Neural progenitor cell (in vitro differentiated cells): ENCODE data around the gene DOLPP1. TPM values are rescaled to one million over a fixed set of nuclear protein-coding genes. Genes with fewer than 3 reads are reported as not detected.

Experiments used
- DNase-seq: peaks from one replicate; pipeline ENCODE4 v3.0.0-alpha.2; 2016; ENCODE audit warnings: low spot score
- H2AFZ ChIP-seq: fragments of 200-600 bp; sonication (generic); replicated peaks from 2 replicates; pipeline ENCODE4 v1.6.1; 2016; ENCODE audit warnings: antibody characterized with exemption
- H3F3A ChIP-seq: fragments of 200-600 bp; sonication (generic); 2 replicates; pipeline ENCODE4 v1.6.1; 2016; ENCODE audit warnings: antibody characterized with exemption, low read depth
- H3K27ac ChIP-seq: fragments of 200-600 bp; sonication (generic); 2 replicates; pipeline ENCODE4 v1.5.1; 2016; ENCODE audit warnings: mild to moderate bottlenecking
- H3K27me3 ChIP-seq: fragments of 200-600 bp; sonication (generic); 2 replicates; pipeline ENCODE4 v1.6.1; 2016; ENCODE audit warnings: mild to moderate bottlenecking, moderate library complexity
- H3K36me3 ChIP-seq: fragments of 200-600 bp; sonication (generic); 2 replicates; pipeline ENCODE4 v1.5.1; 2016
- H3K4me1 ChIP-seq: fragments of 200-600 bp; sonication (generic); 2 replicates; pipeline ENCODE4 v1.6.1; 2016; ENCODE audit warnings: mixed run types
- H3K4me2 ChIP-seq: fragments of 200-600 bp; sonication (generic); 2 replicates; pipeline ENCODE4 v1.6.1; 2016
- H3K4me3 ChIP-seq: fragments of 200-600 bp; sonication (generic); 2 replicates; pipeline ENCODE4 v1.5.1; 2016
- H3K79me2 ChIP-seq: fragments of 200-600 bp; sonication (generic); 2 replicates; pipeline ENCODE4 v1.6.1; 2016; ENCODE audit warnings: low read depth
- H3K9ac ChIP-seq: fragments of 200-600 bp; sonication (generic); 2 replicates; pipeline ENCODE4 v1.6.1; 2016
- H3K9me3 ChIP-seq: fragments of 200-600 bp; sonication (generic); 2 replicates; pipeline ENCODE4 v1.5.1; 2016; ENCODE audit warnings: low read depth
- H4K20me1 ChIP-seq: fragments of 200-600 bp; sonication (generic); 2 replicates; pipeline ENCODE4 v1.6.1; 2016; ENCODE audit warnings: low read depth
- H3K27ac Mint-ChIP-seq: 3 replicates; pipeline ENCODE4 v1.8.0; 2021; ENCODE audit warnings: mixed read lengths
- H3K27me3 Mint-ChIP-seq: 2 replicates; pipeline ENCODE4 v1.8.0; 2022; ENCODE audit warnings: low read depth, mild to moderate bottlenecking, inconsistent platforms, moderate library complexity, mixed read lengths; ENCODE audit not compliant: insufficient read depth
- H3K36me3 Mint-ChIP-seq: 3 replicates; pipeline ENCODE4 v1.8.0; 2021; ENCODE audit warnings: mixed read lengths
- H3K4me1 Mint-ChIP-seq: 3 replicates; pipeline ENCODE4 v1.8.0; 2021; ENCODE audit warnings: mixed read lengths
- H3K4me3 Mint-ChIP-seq: 3 replicates; pipeline ENCODE4 v1.8.0; 2021; ENCODE audit warnings: mild to moderate bottlenecking, moderate library complexity, mixed read lengths
- H3K9me3 Mint-ChIP-seq: 3 replicates; pipeline ENCODE4 v1.8.0; 2020; ENCODE audit warnings: mixed read lengths
- CTCF ChIP-seq: fragments of 200-600 bp; sonication (generic); IDR thresholded peaks from 2 replicates; pipeline ENCODE4 v1.5.1; 2017; ENCODE audit warnings: antibody characterized with exemption, mild to moderate bottlenecking
- EZH2 ChIP-seq: fragments of 200-600 bp; sonication (generic); IDR thresholded peaks from 2 replicates; pipeline ENCODE4 v1.6.1; 2017; ENCODE audit warnings: antibody characterized with exemption, mild to moderate bottlenecking, moderate library complexity
- EZH2phosphoT487 ChIP-seq: fragments of 200-600 bp; sonication (generic); IDR thresholded peaks from 2 replicates; pipeline ENCODE4 v1.6.1; 2017; ENCODE audit warnings: antibody characterized with exemption
- total RNA-seq: library from RNA; depleted of rRNA; stranded (reverse); fragments of >200 nt; gene quantifications from 2 replicates; pipeline ENCODE4 v1.2.3, GENCODE V29; 2015; ENCODE audit warnings: low replicate concordance

Gene DOLPP1
- total RNA-seq, 1 donor from 2014 or later: 25.1 TPM

GRCh38 chr9:129097671-129098306 is 16.9 kb downstream of the DOLPP1 start:
- no peaks in the 10 kb centered on the region for H3K79me2 ChIP-seq
- Mint-ChIP-seq H3K4me1 (peaks cover 10% of the 10 kb centered on the region), H3K27ac (no peak overlapping the region), H3K9me3 (no peaks in the 10 kb centered on the region), H3K36me3 (peaks cover 4% of the 10 kb centered on the region), H3K4me3 (no peak overlapping the region), H3K27me3 (peaks cover 9% of the 10 kb centered on the region)
- H3K4me3 ChIP-seq: no peak overlapping the region
- H3K9ac ChIP-seq: no peak overlapping the region
- H3K36me3 ChIP-seq: no peaks in the 10 kb centered on the region
- H2AFZ ChIP-seq: no peak overlapping the region
- no peak for DNase-seq
- H3K27ac ChIP-seq: no peak overlapping the region
- no peaks in the 10 kb centered on the region for H3K4me1 ChIP-seq
- no peaks in the 10 kb centered on the region for H3K27me3 ChIP-seq
- TF ChIP-seq EZH2: no peak
- no peak for TF ChIP-seq EZH2phosphoT487
- TF ChIP-seq CTCF: no peak
- H3K9me3 ChIP-seq: no peaks in the 10 kb centered on the region
- H3F3A ChIP-seq: no peaks in the 10 kb centered on the region
- H3K4me2 ChIP-seq: no peak overlapping the region
- H4K20me1 ChIP-seq: no peaks in the 10 kb centered on the region

GRCh38 chr9:129098328-129098727 is 17.4 kb downstream of the DOLPP1 start:
- no peaks in the 10 kb centered on the region for H3F3A ChIP-seq
- peaks cover 10% of the 10 kb centered on the region for H3K4me1 Mint-ChIP-seq
- no peak overlapping the region for H3K4me2 ChIP-seq
- H3K27ac Mint-ChIP-seq: no peak overlapping the region
- no peaks in the 10 kb centered on the region for H3K4me1 ChIP-seq
- H3K4me3 Mint-ChIP-seq: no peak overlapping the region
- H3K9me3 ChIP-seq: no peaks in the 10 kb centered on the region
- no peaks in the 10 kb centered on the region for H3K79me2 ChIP-seq
- H3K27me3 ChIP-seq: no peaks in the 10 kb centered on the region
- no peak overlapping the region for H3K27ac ChIP-seq
- no peaks in the 10 kb centered on the region for H3K36me3 ChIP-seq
- H3K27me3 Mint-ChIP-seq: peaks cover 9% of the 10 kb centered on the region
- H3K4me3 ChIP-seq: no peak overlapping the region
- H3K36me3 Mint-ChIP-seq: peaks cover 4% of the 10 kb centered on the region
- no peak overlapping the region for H3K9ac ChIP-seq
- no peaks in the 10 kb centered on the region for H3K9me3 Mint-ChIP-seq
- TF ChIP-seq EZH2phosphoT487 (no peak), EZH2 (no peak), CTCF (no peak)
- no peaks in the 10 kb centered on the region for H4K20me1 ChIP-seq
- DNase-seq: no peak
- no peak overlapping the region for H2AFZ ChIP-seq

GRCh38 chr9:129100383-129101169 is 19.7 kb downstream of the DOLPP1 start:
- TF ChIP-seq CTCF (no peak), EZH2phosphoT487 (no peak), EZH2 (no peak)
- no peak for DNase-seq
- Histone ChIP-seq H2AFZ (no peak overlapping the region), H4K20me1 (no peaks in the 10 kb centered on the region), H3K9me3 (no peaks in the 10 kb centered on the region), H3K4me1 (no peaks in the 10 kb centered on the region), H3K9ac (no peak overlapping the region), H3K4me2 (no peak overlapping the region), H3K27me3 (no peaks in the 10 kb centered on the region), H3K27ac (no peak overlapping the region), H3F3A (no peaks in the 10 kb centered on the region), H3K4me3 (no peak overlapping the region), H3K36me3 (no peaks in the 10 kb centered on the region), H3K79me2 (no peaks in the 10 kb centered on the region)
- H3K36me3 Mint-ChIP-seq: peaks cover 4% of the 10 kb centered on the region
- no peak overlapping the region for H3K27ac Mint-ChIP-seq
- H3K27me3 Mint-ChIP-seq: peaks cover 7% of the 10 kb centered on the region
- H3K9me3 Mint-ChIP-seq: no peaks in the 10 kb centered on the region
- H3K4me1 Mint-ChIP-seq: peaks cover 4% of the 10 kb centered on the region
- H3K4me3 Mint-ChIP-seq: no peak overlapping the region
